Urothelium cell line (cell line): ENCODE results near the gene DSCAM.
"Not testable (repeated sequence)": the region's sequence is repeated elsewhere in the genome, so short reads cannot be mapped to it uniquely, and the experiment has no call there.

Experiments used
- DNase-seq: peaks from one replicate; pipeline ENCODE4 v3.0.0; 2011; ENCODE audit warnings: low spot score, mixed read lengths
- FAIRE-seq: peaks from 2 replicates; lab custom pipeline; 2011; peaks lifted over from hg19 to GRCh38; lab: Jason Lieb, UNC

The DSCAM gene

GRCh38 chr21:40489001-40489400 lies 358.0 kb downstream of the DSCAM start:
- FAIRE-seq, result no peak
- no peak for DNase-seq

- FAIRE-seq, result no peak
- DNase-seq, result no peak
Measured at GRCh38 chr21:40481764-40482163, 365.2 kb downstream of the DSCAM start.

GRCh38 chr21:40474513-40474912 lies 372.4 kb downstream of the DSCAM start:
- no peak for FAIRE-seq
- no peak for DNase-seq

GRCh38 chr21:40472013-40472412 lies 374.9 kb downstream of the DSCAM start:
- DNase-seq, result no peak
- FAIRE-seq, result no peak

- no peak for DNase-seq
- FAIRE-seq, result no peak
Measured at GRCh38 chr21:40471103-40471502, 375.9 kb downstream of the DSCAM start.

- FAIRE-seq (no peak), DNase-seq (no peak)
Measured at GRCh38 chr21:40466893-40467483, 380.0 kb downstream of the DSCAM start.

- DNase-seq (no peak), FAIRE-seq (no peak)
Measured at GRCh38 chr21:40465382-40465781, 381.6 kb downstream of the DSCAM start.

GRCh38 chr21:40463176-40463575 lies 383.8 kb downstream of the DSCAM start:
- FAIRE-seq (no peak), DNase-seq (no peak)

GRCh38 chr21:40461008-40461407 lies 385.9 kb downstream of the DSCAM start:
- DNase-seq, result no peak
- FAIRE-seq, result no peak

GRCh38 chr21:40457741-40458140 lies 389.2 kb downstream of the DSCAM start:
- FAIRE-seq (no peak), DNase-seq (no peak)

- no peak for DNase-seq
- FAIRE-seq, result no peak
Measured at GRCh38 chr21:40454057-40454456, 392.9 kb downstream of the DSCAM start.

GRCh38 chr21:40453183-40453582 lies 393.8 kb downstream of the DSCAM start:
- DNase-seq, result no peak
- no peak for FAIRE-seq

GRCh38 chr21:40452548-40452947 lies 394.4 kb downstream of the DSCAM start:
- FAIRE-seq (no peak), DNase-seq (no peak)

- FAIRE-seq, result no peak
Measured at GRCh38 chr21:40447016-40447415, 399.9 kb downstream of the DSCAM start.

GRCh38 chr21:40445349-40445921 lies 401.5 kb downstream of the DSCAM start:
- DNase-seq (no peak), FAIRE-seq (no peak)

More at GRCh38 chr21:40447016-40447415, 399.9 kb downstream of the DSCAM start:
- DNase-seq, result no peak

GRCh38 chr21:40439581-40439980 lies 407.4 kb downstream of the DSCAM start:
- not testable (repeated sequence) for FAIRE-seq, DNase-seq

- DNase-seq (no peak), FAIRE-seq (no peak)
Measured at GRCh38 chr21:40438616-40439015, 408.3 kb downstream of the DSCAM start.

- FAIRE-seq, result no peak
- no peak for DNase-seq
Measured at GRCh38 chr21:40436261-40436660, 410.7 kb downstream of the DSCAM start.

GRCh38 chr21:40433538-40433937 lies 413.4 kb downstream of the DSCAM start:
- DNase-seq (no peak), FAIRE-seq (no peak)

- FAIRE-seq (no peak), DNase-seq (no peak)
Measured at GRCh38 chr21:40425981-40426380, 421.0 kb downstream of the DSCAM start.

- FAIRE-seq, result no peak
- no peak for DNase-seq
Measured at GRCh38 chr21:40422896-40423635, 423.9 kb downstream of the DSCAM start.

GRCh38 chr21:40421121-40421520 lies 425.8 kb downstream of the DSCAM start:
- DNase-seq (no peak), FAIRE-seq (no peak)
